HEK293T (cell line): Measurements from ENCODE around the gene TMEM151A.

Source experiments
- ELF4 ChIP-seq: fragments of 450-650 bp; IDR thresholded peaks from 2 replicates; pipeline ENCODE4 v1.6.1; 2017; ENCODE audit warnings: antibody characterized with exemption
- FOXA1 ChIP-seq: fragments of 450-650 bp; IDR thresholded peaks from 2 replicates; pipeline ENCODE4 v1.6.1; 2016; ENCODE audit warnings: mild to moderate bottlenecking
- FOXK2 ChIP-seq: fragments of 450-650 bp; IDR thresholded peaks from 2 replicates; pipeline ENCODE4 v1.6.1; 2016; ENCODE audit warnings: mild to moderate bottlenecking
- HDGF ChIP-seq: fragments of 450-650 bp; IDR thresholded peaks from 2 replicates; pipeline ENCODE4 v1.6.1; 2017; ENCODE audit warnings: antibody characterized with exemption, borderline replicate concordance
- L3MBTL2 ChIP-seq: fragments of 450-650 bp; conservative IDR thresholded peaks from 2 replicates; pipeline ENCODE4 v1.6.1; 2016; ENCODE audit warnings: mild to moderate bottlenecking
- SP1 ChIP-seq: fragments of 450-650 bp; IDR thresholded peaks from 2 replicates; pipeline ENCODE4 v1.6.1; 2017
- SUZ12 ChIP-seq: fragments of 450-650 bp; IDR thresholded peaks from 2 replicates; pipeline ENCODE4 v1.6.1; 2016; ENCODE audit warnings: mild to moderate bottlenecking
- TARDBP ChIP-seq: fragments of 450-650 bp; IDR thresholded peaks from 2 replicates; pipeline ENCODE4 v1.6.1; 2016

DNA sequence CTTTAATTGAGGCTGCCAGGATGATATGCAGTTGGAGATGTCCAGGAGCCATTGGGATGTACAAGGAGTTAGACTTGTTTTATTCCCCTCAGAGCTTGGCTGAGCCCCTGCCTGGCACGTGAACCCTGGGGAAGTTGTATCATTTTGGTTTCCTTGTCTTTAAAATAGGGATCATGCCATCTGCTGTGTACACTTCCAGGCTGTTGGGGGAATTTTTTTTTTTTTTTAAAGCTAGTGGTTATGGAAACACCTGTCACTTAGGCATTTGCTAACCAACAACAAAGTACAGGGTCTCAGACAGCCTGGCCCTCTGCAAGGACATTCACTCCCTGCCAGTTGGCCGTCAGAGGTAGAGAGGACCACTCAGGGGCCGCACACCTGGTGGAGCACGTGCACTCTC is 31.7 kb upstream of the TMEM151A start:
- no peak for TF ChIP-seq HDGF
- no peak for TF ChIP-seq SP1
- no peak for TF ChIP-seq TARDBP
- TF ChIP-seq SUZ12 = no peak
- no peak for TF ChIP-seq FOXA1
- TF ChIP-seq L3MBTL2 = no peak
- no peak for TF ChIP-seq FOXK2
- no peak for TF ChIP-seq ELF4
